ENCODE results near the gene RUNDC1. TPM values are rescaled to one million over a fixed set of nuclear protein-coding genes. Genes with fewer than 3 reads are reported as not detected.

RUNDC1 gene
- total RNA-seq (2022; extraction: Qiagen RNA extraction), result 19.7 to 22.3 TPM (median 21.1 TPM) in 5 replicates

GRCh38 chr17:42980274-42980765 is at the start of gene RUNDC1:
RUNDC1 (plus strand) TSS chr17:42980565; CDS start chr17:42980577, 12 bp downstream.

GRCh38 chr17:42964161-42964932 is 16.0 kb upstream of the RUNDC1 start, which contains the start of gene AARSD1:
AARSD1 (minus strand) TSS chr17:42964454; CDS start chr17:42964440, 14 bp downstream.

GRCh38 chr17:42979511-42980273 is 673 bp upstream of the RUNDC1 start, which contains the start of gene PTGES3L:
PTGES3L (minus strand) TSS chr17:42980080; CDS start chr17:42980053, 27 bp downstream.

DNA sequence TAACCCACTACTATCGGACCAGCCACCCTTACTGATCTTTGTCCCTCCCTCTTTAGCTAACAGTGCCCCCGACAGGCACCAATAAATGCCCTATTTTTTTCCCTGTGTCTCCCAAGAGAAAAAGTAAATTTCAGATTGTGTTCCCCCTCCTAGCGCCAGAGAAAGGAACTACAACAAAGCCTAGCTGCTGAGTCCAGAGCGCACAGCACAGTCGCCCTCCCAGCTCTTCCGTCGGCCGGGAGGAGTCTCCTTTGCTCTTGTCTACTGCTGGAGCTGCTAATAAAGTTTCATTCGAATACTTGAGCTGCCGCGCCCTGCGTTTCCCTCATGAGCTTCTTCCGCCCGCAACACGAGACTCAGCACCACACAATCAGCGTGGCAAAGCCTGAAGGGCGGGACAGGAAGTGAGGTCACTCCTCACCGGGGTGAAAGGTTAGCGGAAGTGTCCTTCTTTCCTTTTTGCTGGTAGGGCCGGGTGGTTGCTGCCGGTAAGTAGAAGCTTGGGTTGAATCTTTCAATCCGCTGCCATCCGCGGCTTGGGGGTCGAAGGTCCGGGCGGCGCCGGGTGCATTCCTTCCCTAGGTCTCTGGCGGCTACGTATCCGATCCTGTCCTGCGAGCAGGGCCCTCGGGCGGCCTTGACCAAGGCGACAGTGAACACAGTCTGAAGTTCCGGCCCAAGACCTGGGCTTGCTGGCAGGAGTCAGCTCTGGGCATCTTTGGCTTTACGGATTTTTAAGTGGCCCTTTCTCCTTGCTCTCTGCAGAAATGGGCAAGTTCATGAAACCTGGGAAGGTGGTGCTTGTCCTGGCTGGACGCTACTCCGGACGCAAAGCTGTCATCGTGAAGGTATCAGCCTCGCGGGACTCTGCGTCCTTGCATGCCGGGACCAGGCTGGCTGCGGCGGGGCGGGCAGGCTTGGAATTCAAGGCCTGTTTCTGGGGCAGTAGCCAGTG is 17.9 kb downstream of the RUNDC1 start, which contains the start of gene RPL27:
Gene RPL27, plus strand, starts transcription at position 436 of the 955 bp plus-strand sequence. Its CDS starts 332 bp downstream, at position 768.

GRCh38 chr17:43006639-43007551 is 26.5 kb downstream of the RUNDC1 start, which contains the start of gene IFI35:
IFI35 (plus strand) TSS chr17:43006784; CDS start chr17:43006948, 164 bp downstream.

DNA sequence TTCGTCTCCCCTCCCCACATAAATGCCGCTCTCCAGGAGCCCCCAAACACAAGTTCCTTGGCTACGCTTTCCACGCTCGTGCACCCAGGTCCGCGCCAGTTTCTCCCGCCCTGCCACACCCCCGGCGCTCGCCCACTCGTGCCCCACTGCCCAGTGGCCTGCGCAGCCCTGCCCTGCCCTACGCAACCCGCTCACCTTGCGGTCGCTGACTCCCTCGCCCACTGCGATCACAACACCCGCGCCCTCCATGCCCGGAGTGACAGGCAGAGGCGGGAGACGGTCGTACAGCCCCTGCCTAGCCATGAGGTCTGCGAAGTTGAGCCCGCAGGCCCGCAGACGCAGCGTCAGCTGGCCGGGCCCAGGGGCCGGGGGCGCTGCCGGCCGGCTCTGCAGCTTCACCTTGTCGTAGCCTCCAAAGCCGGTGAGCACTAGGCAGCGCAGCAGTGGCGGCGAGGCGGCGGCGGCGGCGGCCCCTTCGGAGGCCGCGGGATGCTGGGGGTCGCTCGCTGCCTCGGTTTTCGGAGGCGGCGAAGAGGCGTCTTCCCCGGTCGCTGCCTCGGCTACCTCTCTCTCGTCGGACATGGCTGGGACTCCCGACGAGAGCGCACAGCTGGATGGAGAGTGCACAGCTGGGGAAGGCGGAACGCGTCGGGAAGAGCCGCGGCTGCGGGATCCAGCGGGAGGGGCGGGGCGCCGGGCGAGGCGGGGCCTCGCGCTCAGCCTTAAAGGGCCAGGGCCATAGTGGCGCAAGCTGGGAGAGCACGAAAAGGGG is 41.6 kb downstream of the RUNDC1 start, which contains the start of gene VAT1:
Gene VAT1, minus strand, starts transcription at position 645 of the 772 bp plus-strand sequence. Its CDS starts 63 bp downstream, at position 582.

DNA sequence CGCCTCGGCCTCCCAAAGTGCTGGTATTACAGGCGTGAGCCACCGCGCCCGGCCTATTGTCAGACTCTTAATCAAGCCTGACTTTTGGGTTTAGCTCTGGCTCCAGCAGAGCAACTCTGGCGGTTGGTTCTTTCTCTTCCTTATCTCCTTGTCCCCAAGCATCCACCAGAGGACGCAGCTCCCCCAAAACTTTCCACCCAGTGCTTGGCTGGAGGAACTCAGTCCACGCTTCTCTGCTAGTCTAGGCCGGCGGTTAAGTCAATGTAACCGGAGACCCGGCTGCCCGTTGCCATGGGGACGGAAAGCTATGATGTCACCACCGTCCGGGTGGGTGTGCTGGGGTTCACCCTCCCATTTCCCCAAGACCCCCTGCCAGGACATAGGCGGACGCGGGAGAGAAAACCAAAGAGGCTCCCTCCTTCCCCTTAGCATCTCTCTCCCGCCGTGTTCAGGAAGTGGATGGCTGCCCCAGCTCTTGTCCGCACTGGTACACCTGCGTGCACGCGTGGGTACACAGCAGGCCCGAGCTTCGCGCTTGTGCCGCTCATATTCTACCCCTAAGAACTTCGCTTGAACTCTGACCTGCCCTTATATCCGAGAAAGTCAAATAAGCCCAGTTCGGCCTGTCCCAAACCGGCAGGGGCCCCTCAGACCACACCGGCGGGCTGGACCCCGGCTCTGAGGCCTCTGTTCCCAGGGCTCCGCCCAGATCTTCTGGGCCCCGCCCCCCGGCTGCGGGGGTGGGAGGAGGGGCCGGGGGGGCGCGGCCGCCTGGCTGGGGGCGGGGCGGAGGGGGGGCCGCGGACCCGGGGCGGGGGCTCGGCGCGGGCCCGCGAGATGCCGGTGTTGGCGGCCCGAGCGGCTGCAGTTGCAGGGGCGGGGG is 44.3 kb downstream of the RUNDC1 start, which contains the start of gene RND2:
Gene RND2, plus strand, starts transcription at position 825 of the 883 bp plus-strand sequence. CDS start 117 bp downstream, outside the sequence.

Other genes with a start within 250 kb of the RUNDC1 start
- 8.2 to 12.3 TPM (median 11.9 TPM) in 5 replicates for gene EZH1, start 235.5 kb upstream of the RUNDC1 start, total RNA-seq (2022; extraction: Qiagen RNA extraction)
- 0.75 to 1.2 TPM (median 1.0 TPM) in 5 replicates for gene RAMP2, start 219.3 kb upstream of the RUNDC1 start, total RNA-seq (2022; extraction: Qiagen RNA extraction)
- 121 to 127 TPM (median 125 TPM) in 5 replicates for gene VPS25, start 207.1 kb upstream of the RUNDC1 start, total RNA-seq (2022; extraction: Qiagen RNA extraction)
- 1.0 to 1.7 TPM (median 1.2 TPM) in 5 replicates for gene WNK4, start 200.0 kb upstream of the RUNDC1 start, total RNA-seq (2022; extraction: Qiagen RNA extraction)
- gene COA3, start 181.9 kb upstream of the RUNDC1 start, total RNA-seq (2022; extraction: Qiagen RNA extraction), result 106 to 148 TPM (median 136 TPM) in 5 replicates
- 0.09 to 0.17 TPM (median 0.13 TPM) in 3 of 5 replicates, not detected in the others for gene CNTD1, start 181.7 kb upstream of the RUNDC1 start, total RNA-seq (2022; extraction: Qiagen RNA extraction)
- 72.3 to 106 TPM (median 77.4 TPM) in 5 replicates for gene BECN1, start 156.3 kb upstream of the RUNDC1 start, total RNA-seq (2022; extraction: Qiagen RNA extraction)
- gene PSME3, start 147.2 kb upstream of the RUNDC1 start, total RNA-seq (2022; extraction: Qiagen RNA extraction), result 222 to 326 TPM (median 227 TPM) in 5 replicates
- gene AOC2, start 136.0 kb upstream of the RUNDC1 start, total RNA-seq (2022; extraction: Qiagen RNA extraction), result 1.6 to 2.4 TPM (median 2.0 TPM) in 5 replicates
- 1.1 to 2.1 TPM (median 1.4 TPM) in 5 replicates for gene AOC3, start 129.4 kb upstream of the RUNDC1 start, total RNA-seq (2022; extraction: Qiagen RNA extraction)
- gene G6PC1, start 79.8 kb upstream of the RUNDC1 start, total RNA-seq (2022; extraction: Qiagen RNA extraction), result 0.14 TPM in 1 of 5 replicates, not detected in the others
- 52.7 to 63.5 TPM (median 56.9 TPM) in 5 replicates for gene AARSD1, start 16.1 kb upstream of the RUNDC1 start, total RNA-seq (2022; extraction: Qiagen RNA extraction)
- gene PTGES3L, start 485 bp upstream of the RUNDC1 start, total RNA-seq (2022; extraction: Qiagen RNA extraction), result 0.95 to 1.4 TPM (median 1.1 TPM) in 5 replicates
- gene RPL27, start 17.9 kb downstream of the RUNDC1 start, total RNA-seq (2022; extraction: Qiagen RNA extraction), result 2,950 to 3,217 TPM (median 3,086 TPM) in 5 replicates
- 15.8 to 21.1 TPM (median 18.4 TPM) in 5 replicates for gene IFI35, start 26.2 kb downstream of the RUNDC1 start, total RNA-seq (2022; extraction: Qiagen RNA extraction)
- gene VAT1, start 41.8 kb downstream of the RUNDC1 start, total RNA-seq (2022; extraction: Qiagen RNA extraction), result 230 to 245 TPM (median 244 TPM) in 5 replicates
- 0.07 to 0.22 TPM (median 0.15 TPM) in 5 replicates for gene RND2, start 44.7 kb downstream of the RUNDC1 start, total RNA-seq (2022; extraction: Qiagen RNA extraction)
- 22.1 to 36.5 TPM (median 24.7 TPM) in 5 replicates for gene BRCA1, start 144.8 kb downstream of the RUNDC1 start, total RNA-seq (2022; extraction: Qiagen RNA extraction)
- gene NBR1, start 190.6 kb downstream of the RUNDC1 start, total RNA-seq (2022; extraction: Qiagen RNA extraction), result 30.9 to 51.4 TPM (median 39.8 TPM) in 5 replicates
- 0.76 to 1.5 TPM (median 1.1 TPM) in 5 replicates for gene TMEM106A, start 231.3 kb downstream of the RUNDC1 start, total RNA-seq (2022; extraction: Qiagen RNA extraction)
- 0.12 TPM in 1 of 5 replicates, not detected in the others for gene CCDC200, start 248.1 kb downstream of the RUNDC1 start, total RNA-seq (2022; extraction: Qiagen RNA extraction)

Data from A549 treated with Hydrocortisone at 1 μM for 4 hours (cell line).